SK-N-SH (cell line): ENCODE results near the gene MTUS2. TPM values are rescaled to one million over a fixed set of nuclear protein-coding genes. Genes with fewer than 3 reads are reported as not detected.

Experiments
- CTCF ChIA-PET: fragments of 300-600, 350-600 bp; formaldehyde crosslinking; extraction: SDS; loops from one replicate; lab custom pipeline; 2021; lab: Yijun Ruan, JAX
- POLR2A ChIA-PET: fragments of 350-600 bp; sonication (Branson Sonifier 250); formaldehyde crosslinking; extraction: SDS; loops from one replicate; lab custom pipeline; 2020; ENCODE audit warnings: antibody characterized with exemption, inconsistent platforms; lab: Yijun Ruan, JAX
- DNase-seq: peaks from one replicate; pipeline ENCODE4 v3.0.0; 2012
- H2AFZ ChIP-seq: fragments of 200-600 bp; sonication (generic); 2 replicates; pipeline ENCODE4 v1.8.1; 2016; ENCODE audit warnings: antibody characterized with exemption, mild to moderate bottlenecking, low read depth
- H3F3A ChIP-seq: fragments of 200-600 bp; sonication (generic); replicated peaks from 2 replicates; pipeline ENCODE3; 2016; ENCODE audit warnings: antibody characterized with exemption, mild to moderate bottlenecking; ENCODE audit not compliant: insufficient read depth
- H3K27ac ChIP-seq, 2 experiments: fragments of 200-500 bp in 1 of 2; fragments of 200-600 bp in 1 of 2; sonication (Bioruptor generic) in 1 of 2; sonication (generic), shearing (Covaris generic) in 1 of 2; 2 replicates each; pipeline versions ENCODE4 v1.5.1 to v1.6.1; 2014 to 2016; ENCODE audit warnings: low read depth in 2 of 2, inconsistent platforms in 1 of 2, low read length in 1 of 2, mild to moderate bottlenecking in 1 of 2, mixed read lengths in 1 of 2
- H3K27me3 ChIP-seq: fragments of 200-600 bp; sonication (generic), shearing (Covaris generic); 2 replicates; pipeline ENCODE4 v1.6.1; 2016; ENCODE audit warnings: mixed run types; ENCODE audit not compliant: insufficient read depth
- H3K36me3 ChIP-seq, 2 experiments: fragments of 200-500 bp in 1 of 2; fragments of 200-600 bp in 1 of 2; sonication (Bioruptor generic) in 1 of 2; sonication (generic) in 1 of 2; replicated peaks in 1 of 2; 2 replicates each; pipeline versions ENCODE3 to v1.5.1; 2014 to 2016; ENCODE audit warnings: low read length in 1 of 2, mild to moderate bottlenecking in 1 of 2; ENCODE audit not compliant: insufficient read depth in 2 of 2, control insufficient read depth in 1 of 2
- H3K4me1 ChIP-seq, 2 experiments: fragments of 200-500 bp in 1 of 2; fragments of 200-600 bp in 1 of 2; sonication (Bioruptor generic) in 1 of 2; sonication (generic), shearing (Covaris generic) in 1 of 2; 2 replicates each; pipeline versions ENCODE4 v1.5.1 to v1.6.1; 2014 to 2016; ENCODE audit warnings: low read depth in 1 of 2, low read length in 1 of 2, mixed run types in 1 of 2; ENCODE audit not compliant: insufficient read depth in 2 of 2, control insufficient read depth in 1 of 2
- H3K4me2 ChIP-seq: fragments of 200-600 bp; sonication (generic), shearing (Covaris generic); 2 replicates; pipeline ENCODE4 v1.6.1; 2017; ENCODE audit warnings: mixed run types
- H3K4me3 ChIP-seq, 2 experiments: fragments of 200-500 bp in 1 of 2; fragments of 200-600 bp in 1 of 2; sonication (Bioruptor generic) in 1 of 2; sonication (generic), shearing (Covaris generic) in 1 of 2; 2 replicates each; pipeline versions ENCODE4 v1.5.1 to v1.8.1; 2014 to 2016; ENCODE audit warnings: low read depth in 2 of 2, inconsistent platforms in 1 of 2, low read length in 1 of 2, mild to moderate bottlenecking in 1 of 2, mixed read lengths in 1 of 2, moderate library complexity in 1 of 2
- H3K79me2 ChIP-seq: fragments of 200-600 bp; sonication (generic); 2 replicates; pipeline ENCODE4 v1.8.1; 2017; ENCODE audit warnings: mild to moderate bottlenecking; ENCODE audit not compliant: insufficient read depth
- H3K9ac ChIP-seq: fragments of 200-600 bp; sonication (generic); 2 replicates; pipeline ENCODE4 v1.6.1; 2017; ENCODE audit warnings: mixed run types
- H3K9me2 ChIP-seq: fragments of 200-600 bp; sonication (generic); 2 replicates; pipeline ENCODE4 v1.6.1; 2017; ENCODE audit warnings: mixed run types
- H3K9me3 ChIP-seq: fragments of 200-600 bp; sonication (generic); 2 replicates; pipeline ENCODE4 v1.6.1; 2017; ENCODE audit warnings: mixed run types, mild to moderate bottlenecking, moderate library complexity
- H4K20me1 ChIP-seq: fragments of 200-600 bp; sonication (generic); 2 replicates; pipeline ENCODE4 v1.6.1; 2017; ENCODE audit warnings: mild to moderate bottlenecking, mixed run types; ENCODE audit not compliant: insufficient read depth
- CHD2 ChIP-seq: fragments of 150-350 bp; IDR thresholded peaks from 2 replicates; pipeline ENCODE4 v1.6.1; 2018; ENCODE audit warnings: low read length; ENCODE audit not compliant: partially characterized antibody
- CTCF ChIP-seq: fragments of 200-600 bp; sonication (generic); IDR thresholded peaks from 2 replicates; pipeline ENCODE4 v1.6.1; 2017; ENCODE audit warnings: antibody characterized with exemption, mild to moderate bottlenecking, moderate library complexity
- ELF1 ChIP-seq: IDR thresholded peaks from 2 replicates; pipeline ENCODE4 v1.4.0; 2012
- FOXM1 ChIP-seq: IDR thresholded peaks from 2 replicates; pipeline ENCODE4 v1.4.0; 2012; ENCODE audit warnings: low read depth, mild to moderate bottlenecking
- GABPA ChIP-seq: IDR thresholded peaks from 2 replicates; pipeline ENCODE4 v1.4.0; 2012; ENCODE audit warnings: low read depth, mild to moderate bottlenecking
- IRF3 ChIP-seq: fragments of 150-350 bp; IDR thresholded peaks from 2 replicates; pipeline ENCODE4 v1.6.1; 2016; ENCODE audit warnings: mild to moderate bottlenecking, low read depth, low read length
- JUND ChIP-seq: IDR thresholded peaks from 2 replicates; pipeline ENCODE4 v1.4.0; 2012
- MXI1 ChIP-seq: IDR thresholded peaks from 2 replicates; pipeline ENCODE4 v1.6.1; 2012; ENCODE audit warnings: mild to moderate bottlenecking, low read depth, low read length, improper control_type of control experiment
- POLR2AphosphoS5 ChIP-seq: IDR thresholded peaks from 2 replicates; pipeline ENCODE4 v1.6.1; 2012; ENCODE audit warnings: low read depth, low read length
- RCOR1 ChIP-seq: fragments of 150-350 bp; IDR thresholded peaks from 2 replicates; pipeline ENCODE4 v1.6.1; 2017; ENCODE audit warnings: antibody characterized with exemption, low read length
- RFX5 ChIP-seq: IDR thresholded peaks from 2 replicates; pipeline ENCODE4 v1.6.1; 2012; ENCODE audit warnings: mild to moderate bottlenecking, improper control_type of control experiment, low read length
- RXRA ChIP-seq: IDR thresholded peaks from 2 replicates; pipeline ENCODE4 v1.4.0; 2012; ENCODE audit warnings: low read depth, mild to moderate bottlenecking, borderline replicate concordance
- SIN3A ChIP-seq: IDR thresholded peaks from 2 replicates; pipeline ENCODE4 v1.6.1; 2012; ENCODE audit warnings: low read depth, mild to moderate bottlenecking, low read length, moderate library complexity, borderline replicate concordance
- TCF12 ChIP-seq: IDR thresholded peaks from 2 replicates; pipeline ENCODE4 v1.4.0; 2012
- YY1 ChIP-seq: IDR thresholded peaks from 2 replicates; pipeline ENCODE4 v1.4.0; 2012; ENCODE audit warnings: low read depth, mild to moderate bottlenecking
- ZBTB33 ChIP-seq: IDR thresholded peaks from 2 replicates; pipeline ENCODE4 v1.4.0; 2012; ENCODE audit warnings: low read depth, borderline replicate concordance
- WGBS: methylation state at CpG from one replicate; pipeline ENCODE4 v1.1.6; 2017; ENCODE audit warnings: low lambda C conversion rate; 5-methylcytosine and 5-hydroxymethylcytosine counted together
- polyA plus RNA-seq, 3 experiments: library from polyadenylated mRNA; depleted of rRNA; stranded (reverse); fragments of >200 nt; gene quantifications; 2 replicates each; pipeline ENCODE4 v1.2.3, GENCODE V29; 2012
- TF ChIP-seq, protein P1 (sequence below): IDR thresholded peaks from 2 replicates; pipeline ENCODE4 v1.4.0; 2012; ENCODE audit warnings: low read depth, borderline replicate concordance
- TF ChIP-seq, protein P2 (sequence below): IDR thresholded peaks from 2 replicates; pipeline ENCODE4 v1.6.1; 2012; ENCODE audit warnings: mild to moderate bottlenecking, low read depth, low read length, moderate library complexity

Gene MTUS2
- polyA plus RNA-seq, 1 of the 3 experiments (the other 2 are of a cell fraction) = 1.7 TPM

GRCh38 chr13:29539856-29540255 is 719.7 kb downstream of the MTUS2 start:
- Histone ChIP-seq H2AFZ (no peak overlapping the region), H4K20me1 (peaks cover 52% of the 10 kb centered on the region), H3K4me3 (no peak overlapping the region), H3K79me2 (peaks cover 78% of the 10 kb centered on the region), H3K9ac (no peak overlapping the region), H3K27ac (no peak overlapping the region), H3K4me2 (no peak overlapping the region), H3K27me3 (no peaks in the 10 kb centered on the region), H3F3A (no peaks in the 10 kb centered on the region), H3K4me1 (peaks cover 0 to 17% of the 10 kb centered on the region in 2 experiments; a peak in 2 of 4 replicates), H3K9me2 (no peaks in the 10 kb centered on the region), H3K9me3 (no peaks in the 10 kb centered on the region), H3K36me3 (peaks cover 8 to 10% of the 10 kb centered on the region in 2 experiments)
- no peak for DNase-seq
- ChIA-PET CTCF (interaction anchor here (0.7 to 3.1 kb wide), 2 partner anchors 32 kb away, joined by 3 to 20 read pairs; no protein-coding TSS in a partner anchor), POLR2A (no interaction called here)
- TF ChIP-seq IRF3 (no peak), CHD2 (no peak), JUND (no peak), RCOR1 (no peak), GABPA (no peak), SIN3A (no peak), TCF12 (no peak), ZBTB33 (no peak), RXRA (no peak), ELF1 (no peak)
- TF ChIP-seq, protein P1, sequence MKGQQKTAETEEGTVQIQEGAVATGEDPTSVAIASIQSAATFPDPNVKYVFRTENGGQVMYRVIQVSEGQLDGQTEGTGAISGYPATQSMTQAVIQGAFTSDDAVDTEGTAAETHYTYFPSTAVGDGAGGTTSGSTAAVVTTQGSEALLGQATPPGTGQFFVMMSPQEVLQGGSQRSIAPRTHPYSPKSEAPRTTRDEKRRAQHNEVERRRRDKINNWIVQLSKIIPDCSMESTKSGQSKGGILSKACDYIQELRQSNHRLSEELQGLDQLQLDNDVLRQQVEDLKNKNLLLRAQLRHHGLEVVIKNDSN = no peak
- 94% methylated on average over 2 of the region's 2 CpGs for WGBS

DNA sequence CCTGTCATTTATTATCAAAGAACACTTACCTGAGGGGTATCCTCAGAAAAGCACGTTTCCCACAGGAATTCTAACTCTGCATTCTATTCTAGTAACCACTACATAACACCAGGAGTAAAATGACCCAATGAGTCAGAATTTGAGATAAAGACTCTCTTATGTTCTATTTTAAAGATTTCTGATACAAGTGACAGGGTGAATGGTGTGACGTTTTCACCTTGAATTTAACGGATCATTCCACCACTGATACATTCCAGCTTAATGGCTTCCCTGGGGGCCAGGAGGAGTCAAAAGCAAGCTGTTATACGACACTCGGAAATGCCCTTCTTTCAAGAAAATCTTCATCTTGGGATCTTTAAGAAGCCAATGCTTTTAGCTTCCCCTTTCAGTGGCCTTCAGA is 720.2 kb downstream of the MTUS2 start:
- Histone ChIP-seq H3K27me3 (no peaks in the 10 kb centered on the region), H3K4me2 (no peak overlapping the region), H3K79me2 (peaks cover 80% of the 10 kb centered on the region), H3K4me3 (no peak overlapping the region), H3K9me3 (no peaks in the 10 kb centered on the region), H3K4me1 (peaks cover 0 to 17% of the 10 kb centered on the region in 2 experiments; a peak in 2 of 4 replicates), H3K36me3 (peaks cover 5 to 7% of the 10 kb centered on the region in 2 experiments), H3K27ac (no peak overlapping the region), H3K9ac (no peak overlapping the region), H4K20me1 (peaks cover 57% of the 10 kb centered on the region), H3F3A (no peaks in the 10 kb centered on the region), H2AFZ (no peak overlapping the region), H3K9me2 (no peaks in the 10 kb centered on the region)
- WGBS = 94% methylated on average over 5 of the region's 5 CpGs
- POLR2A ChIA-PET = no interaction called here
- CTCF ChIA-PET = interaction anchor here (0.7 kb wide), 1 partner anchor 33 kb away, joined by 3 read pairs; no protein-coding TSS in a partner anchor
- DNase-seq = no peak
- no peak for TF ChIP-seq POLR2AphosphoS5
- TF ChIP-seq YY1 = no peak
- no peak for TF ChIP-seq FOXM1
- TF ChIP-seq MXI1 = no peak
- TF ChIP-seq, protein P1 = no peak
- TF ChIP-seq ELF1 = no peak
- no peak for TF ChIP-seq RXRA
- TF ChIP-seq, protein P2, sequence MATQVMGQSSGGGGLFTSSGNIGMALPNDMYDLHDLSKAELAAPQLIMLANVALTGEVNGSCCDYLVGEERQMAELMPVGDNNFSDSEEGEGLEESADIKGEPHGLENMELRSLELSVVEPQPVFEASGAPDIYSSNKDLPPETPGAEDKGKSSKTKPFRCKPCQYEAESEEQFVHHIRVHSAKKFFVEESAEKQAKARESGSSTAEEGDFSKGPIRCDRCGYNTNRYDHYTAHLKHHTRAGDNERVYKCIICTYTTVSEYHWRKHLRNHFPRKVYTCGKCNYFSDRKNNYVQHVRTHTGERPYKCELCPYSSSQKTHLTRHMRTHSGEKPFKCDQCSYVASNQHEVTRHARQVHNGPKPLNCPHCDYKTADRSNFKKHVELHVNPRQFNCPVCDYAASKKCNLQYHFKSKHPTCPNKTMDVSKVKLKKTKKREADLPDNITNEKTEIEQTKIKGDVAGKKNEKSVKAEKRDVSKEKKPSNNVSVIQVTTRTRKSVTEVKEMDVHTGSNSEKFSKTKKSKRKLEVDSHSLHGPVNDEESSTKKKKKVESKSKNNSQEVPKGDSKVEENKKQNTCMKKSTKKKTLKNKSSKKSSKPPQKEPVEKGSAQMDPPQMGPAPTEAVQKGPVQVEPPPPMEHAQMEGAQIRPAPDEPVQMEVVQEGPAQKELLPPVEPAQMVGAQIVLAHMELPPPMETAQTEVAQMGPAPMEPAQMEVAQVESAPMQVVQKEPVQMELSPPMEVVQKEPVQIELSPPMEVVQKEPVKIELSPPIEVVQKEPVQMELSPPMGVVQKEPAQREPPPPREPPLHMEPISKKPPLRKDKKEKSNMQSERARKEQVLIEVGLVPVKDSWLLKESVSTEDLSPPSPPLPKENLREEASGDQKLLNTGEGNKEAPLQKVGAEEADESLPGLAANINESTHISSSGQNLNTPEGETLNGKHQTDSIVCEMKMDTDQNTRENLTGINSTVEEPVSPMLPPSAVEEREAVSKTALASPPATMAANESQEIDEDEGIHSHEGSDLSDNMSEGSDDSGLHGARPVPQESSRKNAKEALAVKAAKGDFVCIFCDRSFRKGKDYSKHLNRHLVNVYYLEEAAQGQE = no peak
- no peak for TF ChIP-seq RFX5
- no peak for TF ChIP-seq CHD2
- TF ChIP-seq CTCF = no peak
